Esophagus squamous epithelium (tissue), 4 donors: ENCODE measurements around the gene KRTAP4-9.
"Not testable (repeated sequence)": the region's sequence is repeated elsewhere in the genome, so short reads cannot be mapped to it uniquely, and the experiment has no call there.

Experiments
- POLR2A ChIP-seq, 4 donors: fragments of 450-650 bp; IDR thresholded peaks; one replicate each; pipeline ENCODE4 v1.6.1; 2017; ENCODE audit warnings: antibody characterized with exemption in 4 of 4, mild to moderate bottlenecking in 4 of 4, moderate library complexity in 3 of 4
- TF ChIP-seq, protein P1 (sequence below), 6 experiments: fragments of 450-650 bp in 4 of 6; fragments of 200-600 bp in 2 of 6; sonication (generic) in 2 of 6; IDR thresholded peaks; one replicate each; pipeline ENCODE4 v1.5.1; 2016 to 2019; ENCODE audit warnings: antibody characterized with exemption in 6 of 6, mild to moderate bottlenecking in 4 of 6, moderate library complexity in 4 of 6

DNA sequence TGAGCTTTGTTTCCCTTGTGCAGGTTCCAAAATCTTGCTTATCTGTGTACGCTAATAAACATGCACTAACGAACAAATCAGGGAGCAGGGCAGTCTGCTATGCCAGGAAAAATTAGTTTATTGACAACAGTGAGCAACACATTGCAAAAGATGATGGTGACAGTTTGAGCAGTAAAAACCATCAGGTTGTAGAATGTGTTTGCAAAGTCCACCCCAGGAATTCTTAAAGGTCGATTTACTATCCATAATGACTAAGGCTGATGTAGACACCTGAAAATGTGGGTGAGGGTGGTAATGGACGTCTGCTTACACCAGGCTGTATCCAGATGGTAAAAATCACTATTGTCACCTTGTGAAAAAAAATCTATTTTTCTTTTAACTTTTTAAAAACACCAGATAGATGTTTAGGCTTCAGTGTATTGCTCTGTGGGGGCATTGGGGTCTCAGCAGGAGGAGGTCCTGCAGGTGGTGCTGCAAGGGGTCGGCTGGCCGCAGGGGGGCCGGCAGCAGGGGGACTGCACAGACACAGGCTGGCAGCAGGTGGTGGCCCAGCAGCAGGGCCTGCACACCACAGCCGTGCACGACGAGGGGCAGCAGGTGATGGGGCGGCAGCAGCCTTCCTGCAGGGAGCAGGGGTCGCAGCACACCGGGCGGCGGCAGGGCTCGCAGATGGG is 40.0 kb upstream of the KRTAP4-9 start:
- TF ChIP-seq, protein P1, sequence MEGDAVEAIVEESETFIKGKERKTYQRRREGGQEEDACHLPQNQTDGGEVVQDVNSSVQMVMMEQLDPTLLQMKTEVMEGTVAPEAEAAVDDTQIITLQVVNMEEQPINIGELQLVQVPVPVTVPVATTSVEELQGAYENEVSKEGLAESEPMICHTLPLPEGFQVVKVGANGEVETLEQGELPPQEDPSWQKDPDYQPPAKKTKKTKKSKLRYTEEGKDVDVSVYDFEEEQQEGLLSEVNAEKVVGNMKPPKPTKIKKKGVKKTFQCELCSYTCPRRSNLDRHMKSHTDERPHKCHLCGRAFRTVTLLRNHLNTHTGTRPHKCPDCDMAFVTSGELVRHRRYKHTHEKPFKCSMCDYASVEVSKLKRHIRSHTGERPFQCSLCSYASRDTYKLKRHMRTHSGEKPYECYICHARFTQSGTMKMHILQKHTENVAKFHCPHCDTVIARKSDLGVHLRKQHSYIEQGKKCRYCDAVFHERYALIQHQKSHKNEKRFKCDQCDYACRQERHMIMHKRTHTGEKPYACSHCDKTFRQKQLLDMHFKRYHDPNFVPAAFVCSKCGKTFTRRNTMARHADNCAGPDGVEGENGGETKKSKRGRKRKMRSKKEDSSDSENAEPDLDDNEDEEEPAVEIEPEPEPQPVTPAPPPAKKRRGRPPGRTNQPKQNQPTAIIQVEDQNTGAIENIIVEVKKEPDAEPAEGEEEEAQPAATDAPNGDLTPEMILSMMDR (IDR thresholded peaks at IDR 0.05) = not testable (repeated sequence)
- not testable (repeated sequence) for TF ChIP-seq POLR2A (IDR thresholded peaks at IDR 0.05)
